GM23248 (cell line): ENCODE data around the gene SLC35D3.

Source experiments
- EZH2 ChIP-seq: fragments of 200-600 bp; sonication (generic); IDR thresholded peaks from 2 replicates; pipeline ENCODE4 v1.6.1; 2018; ENCODE audit warnings: antibody characterized with exemption, mild to moderate bottlenecking; ENCODE audit not compliant: insufficient read depth, poor library complexity, severe bottlenecking
- EZH2phosphoT487 ChIP-seq: fragments of 200-600 bp; sonication (generic); IDR thresholded peaks from 2 replicates; pipeline ENCODE4 v1.6.1; 2018; ENCODE audit warnings: antibody characterized with exemption, moderate library complexity, mild to moderate bottlenecking, low read depth; ENCODE audit not compliant: insufficient read depth

GRCh38 chr6:136895901-136896300 is 26.2 kb upstream of the SLC35D3 start:
- no peak for TF ChIP-seq EZH2
- no peak for TF ChIP-seq EZH2phosphoT487
